K562 (cell line): ENCODE measurements around the gene RNF224. TPM values are rescaled to one million over a fixed set of nuclear protein-coding genes. Genes with fewer than 3 reads are reported as not detected.

Source experiments
- DPF2 ChIP-seq: fragments of 450-650 bp; IDR thresholded peaks from 2 replicates; pipeline ENCODE4 v1.6.1; 2016
- HNRNPH1 ChIP-seq: fragments of 200-400 bp; formaldehyde crosslinking; optimal IDR thresholded peaks from 2 replicates; pipeline ENCODE3; 2017; ENCODE audit warnings: low read depth, mild to moderate bottlenecking, low read length, moderate library complexity
- LCOR ChIP-seq: sonication (generic); formaldehyde crosslinking; IDR thresholded peaks from 2 replicates; pipeline ENCODE4 v1.8.0; 2022; ENCODE audit warnings: mild to moderate bottlenecking, missing genetic modification reagents
- polyA plus RNA-seq, 8 experiments: library from polyadenylated mRNA; depleted of rRNA in 4 of 8; stranded (reverse) in 5 of 8; unstranded in 3 of 8; fragments of >200 nt; fragmentation: Nextera tagmentation in 2 of 8; fragmentation: Illumina TruSeq in 1 of 8; extraction: Ambion mirVana in 2 of 8; extraction: Trizol in 1 of 8; gene quantifications; 2 replicates each; pipeline versions ENCODE4 v1.2.1 to v1.2.3, GENCODE V29; 2011 to 2014; ENCODE audit warnings: inconsistent platforms in 1 of 8, missing spikeins in 1 of 8
- total RNA-seq, 7 experiments: library from RNA; depleted of rRNA in 6 of 7; stranded (reverse); fragments of >200 nt in 6 of 7; fragmentation: Illumina TruSeq in 2 of 7; extraction: Trizol in 2 of 7; gene quantifications; 2 replicates each; pipeline versions ENCODE4 v1.2.1 to v1.2.3, GENCODE V29; 2011 to 2021; ENCODE audit warnings: low replicate concordance in 1 of 7
- TF ChIP-seq, protein P1 (sequence below): fragments of 200-800 bp; sonication (Bioruptor generic); IDR thresholded peaks from 2 replicates; pipeline ENCODE4 v1.6.1; 2016; ENCODE audit warnings: missing genetic modification characterization, missing compliant biosample characterization
- TF ChIP-seq, protein P2 (sequence below): sonication (generic); formaldehyde crosslinking; IDR thresholded peaks from 2 replicates; pipeline ENCODE4 v1.8.0; 2023; ENCODE audit warnings: mild to moderate bottlenecking, missing genetic modification reagents
- TF ChIP-seq, protein P3 (sequence below): conservative IDR thresholded peaks from 2 replicates; pipeline ENCODE4 v1.6.1; 2011; ENCODE audit warnings: low read depth, mild to moderate bottlenecking, low read length; ENCODE audit not compliant: control insufficient read depth
- TF ChIP-seq, protein P4 (sequence below): sonication (generic); formaldehyde crosslinking; IDR thresholded peaks from 2 replicates; pipeline ENCODE4 v1.8.1; 2023; ENCODE audit warnings: mild to moderate bottlenecking, missing genetic modification reagents

RNF224 gene
- total and polyA plus RNA-seq, 9 of the 15 experiments (the other 6 are each of a cell fraction or from before 2014, with no cell fraction given), result not detected

DNA sequence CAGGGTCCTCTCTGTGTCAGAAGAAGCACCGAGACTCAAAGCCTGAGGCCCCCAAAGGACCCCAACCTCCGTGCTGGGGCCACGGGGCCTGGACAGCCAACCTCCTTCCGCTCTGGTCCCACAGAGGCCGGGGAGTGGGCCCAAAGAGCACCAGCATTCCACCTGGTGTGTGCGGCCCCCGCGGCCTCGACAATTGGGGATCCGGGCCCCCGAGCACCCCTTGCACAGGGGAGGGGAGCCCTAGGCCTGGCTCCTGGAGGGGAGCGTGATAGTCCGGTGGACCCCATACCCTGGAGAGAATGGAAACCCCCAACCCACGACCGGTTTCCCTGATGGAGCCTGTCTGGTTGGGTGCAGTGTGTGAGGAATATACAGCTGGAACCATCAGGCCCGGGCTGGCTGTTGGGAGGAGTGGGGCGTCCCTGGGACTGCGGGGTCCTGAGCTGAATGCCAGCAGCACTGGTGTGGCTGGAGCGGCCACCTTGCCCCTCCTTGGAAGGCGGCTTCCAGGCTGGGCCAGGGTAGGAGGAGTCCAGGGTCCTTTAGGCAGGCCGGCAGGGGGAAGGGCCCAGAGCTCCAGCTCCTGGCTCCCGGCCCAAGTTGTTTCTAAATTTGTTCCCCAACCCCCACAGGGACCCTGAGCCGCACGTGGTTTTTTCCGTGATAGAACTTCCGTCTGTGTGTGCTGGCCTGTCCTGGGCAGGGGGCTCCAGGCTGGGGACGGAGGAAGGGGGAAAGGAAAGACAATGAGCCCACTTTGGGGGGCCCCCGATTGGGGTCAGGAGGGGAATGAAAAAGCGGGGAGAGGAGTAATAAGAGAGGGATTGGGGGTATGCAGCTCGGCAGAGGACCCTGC is 49.4 kb downstream of the RNF224 start (continued):
- TF ChIP-seq, protein P1, sequence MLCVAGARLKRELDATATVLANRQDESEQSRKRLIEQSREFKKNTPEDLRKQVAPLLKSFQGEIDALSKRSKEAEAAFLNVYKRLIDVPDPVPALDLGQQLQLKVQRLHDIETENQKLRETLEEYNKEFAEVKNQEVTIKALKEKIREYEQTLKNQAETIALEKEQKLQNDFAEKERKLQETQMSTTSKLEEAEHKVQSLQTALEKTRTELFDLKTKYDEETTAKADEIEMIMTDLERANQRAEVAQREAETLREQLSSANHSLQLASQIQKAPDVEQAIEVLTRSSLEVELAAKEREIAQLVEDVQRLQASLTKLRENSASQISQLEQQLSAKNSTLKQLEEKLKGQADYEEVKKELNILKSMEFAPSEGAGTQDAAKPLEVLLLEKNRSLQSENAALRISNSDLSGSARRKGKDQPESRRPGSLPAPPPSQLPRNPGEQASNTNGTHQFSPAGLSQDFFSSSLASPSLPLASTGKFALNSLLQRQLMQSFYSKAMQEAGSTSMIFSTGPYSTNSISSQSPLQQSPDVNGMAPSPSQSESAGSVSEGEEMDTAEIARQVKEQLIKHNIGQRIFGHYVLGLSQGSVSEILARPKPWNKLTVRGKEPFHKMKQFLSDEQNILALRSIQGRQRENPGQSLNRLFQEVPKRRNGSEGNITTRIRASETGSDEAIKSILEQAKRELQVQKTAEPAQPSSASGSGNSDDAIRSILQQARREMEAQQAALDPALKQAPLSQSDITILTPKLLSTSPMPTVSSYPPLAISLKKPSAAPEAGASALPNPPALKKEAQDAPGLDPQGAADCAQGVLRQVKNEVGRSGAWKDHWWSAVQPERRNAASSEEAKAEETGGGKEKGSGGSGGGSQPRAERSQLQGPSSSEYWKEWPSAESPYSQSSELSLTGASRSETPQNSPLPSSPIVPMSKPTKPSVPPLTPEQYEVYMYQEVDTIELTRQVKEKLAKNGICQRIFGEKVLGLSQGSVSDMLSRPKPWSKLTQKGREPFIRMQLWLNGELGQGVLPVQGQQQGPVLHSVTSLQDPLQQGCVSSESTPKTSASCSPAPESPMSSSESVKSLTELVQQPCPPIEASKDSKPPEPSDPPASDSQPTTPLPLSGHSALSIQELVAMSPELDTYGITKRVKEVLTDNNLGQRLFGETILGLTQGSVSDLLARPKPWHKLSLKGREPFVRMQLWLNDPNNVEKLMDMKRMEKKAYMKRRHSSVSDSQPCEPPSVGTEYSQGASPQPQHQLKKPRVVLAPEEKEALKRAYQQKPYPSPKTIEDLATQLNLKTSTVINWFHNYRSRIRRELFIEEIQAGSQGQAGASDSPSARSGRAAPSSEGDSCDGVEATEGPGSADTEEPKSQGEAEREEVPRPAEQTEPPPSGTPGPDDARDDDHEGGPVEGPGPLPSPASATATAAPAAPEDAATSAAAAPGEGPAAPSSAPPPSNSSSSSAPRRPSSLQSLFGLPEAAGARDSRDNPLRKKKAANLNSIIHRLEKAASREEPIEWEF (CRISPR knock-in tag), result no peak
- TF ChIP-seq LCOR (CRISPR knock-in tag), result no peak
- TF ChIP-seq, protein P2, sequence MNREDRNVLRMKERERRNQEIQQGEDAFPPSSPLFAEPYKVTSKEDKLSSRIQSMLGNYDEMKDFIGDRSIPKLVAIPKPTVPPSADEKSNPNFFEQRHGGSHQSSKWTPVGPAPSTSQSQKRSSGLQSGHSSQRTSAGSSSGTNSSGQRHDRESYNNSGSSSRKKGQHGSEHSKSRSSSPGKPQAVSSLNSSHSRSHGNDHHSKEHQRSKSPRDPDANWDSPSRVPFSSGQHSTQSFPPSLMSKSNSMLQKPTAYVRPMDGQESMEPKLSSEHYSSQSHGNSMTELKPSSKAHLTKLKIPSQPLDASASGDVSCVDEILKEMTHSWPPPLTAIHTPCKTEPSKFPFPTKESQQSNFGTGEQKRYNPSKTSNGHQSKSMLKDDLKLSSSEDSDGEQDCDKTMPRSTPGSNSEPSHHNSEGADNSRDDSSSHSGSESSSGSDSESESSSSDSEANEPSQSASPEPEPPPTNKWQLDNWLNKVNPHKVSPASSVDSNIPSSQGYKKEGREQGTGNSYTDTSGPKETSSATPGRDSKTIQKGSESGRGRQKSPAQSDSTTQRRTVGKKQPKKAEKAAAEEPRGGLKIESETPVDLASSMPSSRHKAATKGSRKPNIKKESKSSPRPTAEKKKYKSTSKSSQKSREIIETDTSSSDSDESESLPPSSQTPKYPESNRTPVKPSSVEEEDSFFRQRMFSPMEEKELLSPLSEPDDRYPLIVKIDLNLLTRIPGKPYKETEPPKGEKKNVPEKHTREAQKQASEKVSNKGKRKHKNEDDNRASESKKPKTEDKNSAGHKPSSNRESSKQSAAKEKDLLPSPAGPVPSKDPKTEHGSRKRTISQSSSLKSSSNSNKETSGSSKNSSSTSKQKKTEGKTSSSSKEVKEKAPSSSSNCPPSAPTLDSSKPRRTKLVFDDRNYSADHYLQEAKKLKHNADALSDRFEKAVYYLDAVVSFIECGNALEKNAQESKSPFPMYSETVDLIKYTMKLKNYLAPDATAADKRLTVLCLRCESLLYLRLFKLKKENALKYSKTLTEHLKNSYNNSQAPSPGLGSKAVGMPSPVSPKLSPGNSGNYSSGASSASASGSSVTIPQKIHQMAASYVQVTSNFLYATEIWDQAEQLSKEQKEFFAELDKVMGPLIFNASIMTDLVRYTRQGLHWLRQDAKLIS, result no peak
- TF ChIP-seq HNRNPH1, result no peak
- TF ChIP-seq, protein P3, sequence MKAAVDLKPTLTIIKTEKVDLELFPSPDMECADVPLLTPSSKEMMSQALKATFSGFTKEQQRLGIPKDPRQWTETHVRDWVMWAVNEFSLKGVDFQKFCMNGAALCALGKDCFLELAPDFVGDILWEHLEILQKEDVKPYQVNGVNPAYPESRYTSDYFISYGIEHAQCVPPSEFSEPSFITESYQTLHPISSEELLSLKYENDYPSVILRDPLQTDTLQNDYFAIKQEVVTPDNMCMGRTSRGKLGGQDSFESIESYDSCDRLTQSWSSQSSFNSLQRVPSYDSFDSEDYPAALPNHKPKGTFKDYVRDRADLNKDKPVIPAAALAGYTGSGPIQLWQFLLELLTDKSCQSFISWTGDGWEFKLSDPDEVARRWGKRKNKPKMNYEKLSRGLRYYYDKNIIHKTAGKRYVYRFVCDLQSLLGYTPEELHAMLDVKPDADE, result 0 out of 2 replicates have a peak, but pooled peaks have one; percentile 49
- TF ChIP-seq DPF2, result peak; percentile 56; the same call in 1 of the 2 replicates
- TF ChIP-seq, protein P4, sequence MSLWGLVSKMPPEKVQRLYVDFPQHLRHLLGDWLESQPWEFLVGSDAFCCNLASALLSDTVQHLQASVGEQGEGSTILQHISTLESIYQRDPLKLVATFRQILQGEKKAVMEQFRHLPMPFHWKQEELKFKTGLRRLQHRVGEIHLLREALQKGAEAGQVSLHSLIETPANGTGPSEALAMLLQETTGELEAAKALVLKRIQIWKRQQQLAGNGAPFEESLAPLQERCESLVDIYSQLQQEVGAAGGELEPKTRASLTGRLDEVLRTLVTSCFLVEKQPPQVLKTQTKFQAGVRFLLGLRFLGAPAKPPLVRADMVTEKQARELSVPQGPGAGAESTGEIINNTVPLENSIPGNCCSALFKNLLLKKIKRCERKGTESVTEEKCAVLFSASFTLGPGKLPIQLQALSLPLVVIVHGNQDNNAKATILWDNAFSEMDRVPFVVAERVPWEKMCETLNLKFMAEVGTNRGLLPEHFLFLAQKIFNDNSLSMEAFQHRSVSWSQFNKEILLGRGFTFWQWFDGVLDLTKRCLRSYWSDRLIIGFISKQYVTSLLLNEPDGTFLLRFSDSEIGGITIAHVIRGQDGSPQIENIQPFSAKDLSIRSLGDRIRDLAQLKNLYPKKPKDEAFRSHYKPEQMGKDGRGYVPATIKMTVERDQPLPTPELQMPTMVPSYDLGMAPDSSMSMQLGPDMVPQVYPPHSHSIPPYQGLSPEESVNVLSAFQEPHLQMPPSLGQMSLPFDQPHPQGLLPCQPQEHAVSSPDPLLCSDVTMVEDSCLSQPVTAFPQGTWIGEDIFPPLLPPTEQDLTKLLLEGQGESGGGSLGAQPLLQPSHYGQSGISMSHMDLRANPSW (CRISPR knock-in tag), result no peak
